Astrocyte of the cerebellum (primary cell): ENCODE results near the gene ZDHHC14.

ENCODE experiments used
- DNase-seq: peaks from one replicate; pipeline ENCODE4 v3.0.0-alpha.2; 2011; ENCODE audit warnings: low read depth
- H3K4me3 ChIP-seq: 2 replicates; pipeline ENCODE4 v1.5.1; 2011; ENCODE audit warnings: mild to moderate bottlenecking, low read depth, low read length, moderate library complexity
- CTCF ChIP-seq: IDR thresholded peaks from 2 replicates; pipeline ENCODE4 v1.5.1; 2012; ENCODE audit warnings: low read length, low read depth, moderate library complexity, mild to moderate bottlenecking; ENCODE audit errors: missing control alignments
- in situ Hi-C: cut with HindIII; loops from 2 replicates; pipeline ENCODE4 v1.10.0; 2017; ENCODE audit warnings: low sequenced_read_pairs

Gene ZDHHC14

GRCh38 chr6:157368359-157369049, 12.5 kb upstream of the ZDHHC14 start:
- H3K4me3 ChIP-seq, result no peak overlapping the region
- in situ Hi-C loops, result no loop called here
- TF ChIP-seq CTCF, result no peak
- DNase-seq, result no peak

- H3K4me3 ChIP-seq, result no peak overlapping the region
- no peak for DNase-seq
- in situ Hi-C loops, result loop anchor here (5.0 kb wide), 1 partner anchor 48 kb away; the partner anchor contains the start of gene TMEM242
- no peak for TF ChIP-seq CTCF
Measured at GRCh38 chr6:157370755-157371154, 10.2 kb upstream of the ZDHHC14 start.

- no peak for TF ChIP-seq CTCF
- no peak overlapping the region for H3K4me3 ChIP-seq
- no peak for DNase-seq
- in situ Hi-C loops, result loop anchor here (5.0 kb wide), 1 partner anchor 50 kb away; the partner anchor contains the start of gene TMEM242
Measured at GRCh38 chr6:157372501-157373280, 8.3 kb upstream of the ZDHHC14 start.

GRCh38 chr6:157374889-157375443, 6.0 kb upstream of the ZDHHC14 start:
- in situ Hi-C loops, result loop anchor here (5.0 kb wide), 1 partner anchor 53 kb away; the partner anchor contains the start of gene TMEM242
- DNase-seq, result no peak
- TF ChIP-seq CTCF, result no peak
- no peak overlapping the region for H3K4me3 ChIP-seq

GRCh38 chr6:157376241-157376640, 4.7 kb upstream of the ZDHHC14 start:
- in situ Hi-C loops, result no loop called here
- H3K4me3 ChIP-seq, result no peak overlapping the region
- no peak for TF ChIP-seq CTCF
- no peak for DNase-seq

- no peak for TF ChIP-seq CTCF
- H3K4me3 ChIP-seq, result no peak overlapping the region
- in situ Hi-C loops, result no loop called here
- no peak for DNase-seq
Measured at GRCh38 chr6:157376706-157377230, 4.2 kb upstream of the ZDHHC14 start.
